SK-N-SH (cell line): ENCODE measurements around the gene SHISA5. TPM values are rescaled to one million over a fixed set of nuclear protein-coding genes. Genes with fewer than 3 reads are reported as not detected.
A peak's percentile ranks its signal among the peaks of the same experiment; 100 is the strongest.

Experiments
- CTCF ChIA-PET: fragments of 300-600, 350-600 bp; formaldehyde crosslinking; extraction: SDS; loops from one replicate; lab custom pipeline; 2021; lab: Yijun Ruan, JAX
- POLR2A ChIA-PET: fragments of 350-600 bp; sonication (Branson Sonifier 250); formaldehyde crosslinking; extraction: SDS; loops from one replicate; lab custom pipeline; 2020; ENCODE audit warnings: antibody characterized with exemption, inconsistent platforms; lab: Yijun Ruan, JAX
- DNase-seq: peaks from one replicate; pipeline ENCODE4 v3.0.0; 2012
- H2AFZ ChIP-seq: fragments of 200-600 bp; sonication (generic); 2 replicates; pipeline ENCODE4 v1.8.1; 2016; ENCODE audit warnings: antibody characterized with exemption, mild to moderate bottlenecking, low read depth
- H3F3A ChIP-seq: fragments of 200-600 bp; sonication (generic); replicated peaks from 2 replicates; pipeline ENCODE3; 2016; ENCODE audit warnings: antibody characterized with exemption, mild to moderate bottlenecking; ENCODE audit not compliant: insufficient read depth
- H3K27ac ChIP-seq, 2 experiments: fragments of 200-500 bp in 1 of 2; fragments of 200-600 bp in 1 of 2; sonication (Bioruptor generic) in 1 of 2; sonication (generic), shearing (Covaris generic) in 1 of 2; 2 replicates each; pipeline versions ENCODE4 v1.5.1 to v1.6.1; 2014 to 2016; ENCODE audit warnings: low read depth in 2 of 2, inconsistent platforms in 1 of 2, low read length in 1 of 2, mild to moderate bottlenecking in 1 of 2, mixed read lengths in 1 of 2
- H3K27me3 ChIP-seq: fragments of 200-600 bp; sonication (generic), shearing (Covaris generic); 2 replicates; pipeline ENCODE4 v1.6.1; 2016; ENCODE audit warnings: mixed run types; ENCODE audit not compliant: insufficient read depth
- H3K36me3 ChIP-seq, 2 experiments: fragments of 200-500 bp in 1 of 2; fragments of 200-600 bp in 1 of 2; sonication (Bioruptor generic) in 1 of 2; sonication (generic) in 1 of 2; replicated peaks in 1 of 2; 2 replicates each; pipeline versions ENCODE3 to v1.5.1; 2014 to 2016; ENCODE audit warnings: low read length in 1 of 2, mild to moderate bottlenecking in 1 of 2; ENCODE audit not compliant: insufficient read depth in 2 of 2, control insufficient read depth in 1 of 2
- H3K4me1 ChIP-seq, 2 experiments: fragments of 200-500 bp in 1 of 2; fragments of 200-600 bp in 1 of 2; sonication (Bioruptor generic) in 1 of 2; sonication (generic), shearing (Covaris generic) in 1 of 2; 2 replicates each; pipeline versions ENCODE4 v1.5.1 to v1.6.1; 2014 to 2016; ENCODE audit warnings: low read depth in 1 of 2, low read length in 1 of 2, mixed run types in 1 of 2; ENCODE audit not compliant: insufficient read depth in 2 of 2, control insufficient read depth in 1 of 2
- H3K4me2 ChIP-seq: fragments of 200-600 bp; sonication (generic), shearing (Covaris generic); 2 replicates; pipeline ENCODE4 v1.6.1; 2017; ENCODE audit warnings: mixed run types
- H3K4me3 ChIP-seq, 2 experiments: fragments of 200-500 bp in 1 of 2; fragments of 200-600 bp in 1 of 2; sonication (Bioruptor generic) in 1 of 2; sonication (generic), shearing (Covaris generic) in 1 of 2; 2 replicates each; pipeline versions ENCODE4 v1.5.1 to v1.8.1; 2014 to 2016; ENCODE audit warnings: low read depth in 2 of 2, inconsistent platforms in 1 of 2, low read length in 1 of 2, mild to moderate bottlenecking in 1 of 2, mixed read lengths in 1 of 2, moderate library complexity in 1 of 2
- H3K79me2 ChIP-seq: fragments of 200-600 bp; sonication (generic); 2 replicates; pipeline ENCODE4 v1.8.1; 2017; ENCODE audit warnings: mild to moderate bottlenecking; ENCODE audit not compliant: insufficient read depth
- H3K9ac ChIP-seq: fragments of 200-600 bp; sonication (generic); 2 replicates; pipeline ENCODE4 v1.6.1; 2017; ENCODE audit warnings: mixed run types
- H3K9me2 ChIP-seq: fragments of 200-600 bp; sonication (generic); 2 replicates; pipeline ENCODE4 v1.6.1; 2017; ENCODE audit warnings: mixed run types
- H3K9me3 ChIP-seq: fragments of 200-600 bp; sonication (generic); 2 replicates; pipeline ENCODE4 v1.6.1; 2017; ENCODE audit warnings: mixed run types, mild to moderate bottlenecking, moderate library complexity
- H4K20me1 ChIP-seq: fragments of 200-600 bp; sonication (generic); 2 replicates; pipeline ENCODE4 v1.6.1; 2017; ENCODE audit warnings: mild to moderate bottlenecking, mixed run types; ENCODE audit not compliant: insufficient read depth
- CHD2 ChIP-seq: fragments of 150-350 bp; IDR thresholded peaks from 2 replicates; pipeline ENCODE4 v1.6.1; 2018; ENCODE audit warnings: low read length; ENCODE audit not compliant: partially characterized antibody
- CTCF ChIP-seq: fragments of 200-600 bp; sonication (generic); IDR thresholded peaks from 2 replicates; pipeline ENCODE4 v1.6.1; 2017; ENCODE audit warnings: antibody characterized with exemption, mild to moderate bottlenecking, moderate library complexity
- FOXM1 ChIP-seq: IDR thresholded peaks from 2 replicates; pipeline ENCODE4 v1.4.0; 2012; ENCODE audit warnings: low read depth, mild to moderate bottlenecking
- IRF3 ChIP-seq: fragments of 150-350 bp; IDR thresholded peaks from 2 replicates; pipeline ENCODE4 v1.6.1; 2016; ENCODE audit warnings: mild to moderate bottlenecking, low read depth, low read length
- JUND ChIP-seq: IDR thresholded peaks from 2 replicates; pipeline ENCODE4 v1.4.0; 2012
- MEF2A ChIP-seq: IDR thresholded peaks from 2 replicates; pipeline ENCODE4 v1.4.0; 2012; ENCODE audit warnings: low read depth, borderline replicate concordance
- NRF1 ChIP-seq: IDR thresholded peaks from 2 replicates; pipeline ENCODE4 v1.6.1; 2012; ENCODE audit warnings: low read depth, mild to moderate bottlenecking, low read length
- RAD21 ChIP-seq: IDR thresholded peaks from 2 replicates; pipeline ENCODE4 v1.6.1; 2012; ENCODE audit warnings: mild to moderate bottlenecking, low read length
- RFX5 ChIP-seq: IDR thresholded peaks from 2 replicates; pipeline ENCODE4 v1.6.1; 2012; ENCODE audit warnings: mild to moderate bottlenecking, improper control_type of control experiment, low read length
- SMC3 ChIP-seq: IDR thresholded peaks from 2 replicates; pipeline ENCODE4 v1.6.1; 2012; ENCODE audit warnings: low read depth, low read length, improper control_type of control experiment
- TCF12 ChIP-seq: IDR thresholded peaks from 2 replicates; pipeline ENCODE4 v1.4.0; 2012
- WGBS: methylation state at CpG from one replicate; pipeline ENCODE4 v1.1.6; 2017; ENCODE audit warnings: low lambda C conversion rate; 5-methylcytosine and 5-hydroxymethylcytosine counted together
- polyA plus RNA-seq, 3 experiments: library from polyadenylated mRNA; depleted of rRNA; stranded (reverse); fragments of >200 nt; gene quantifications; 2 replicates each; pipeline ENCODE4 v1.2.3, GENCODE V29; 2012

The SHISA5 gene
- polyA plus RNA-seq, 1 of the 3 experiments (the other 2 are of a cell fraction) = 194 TPM

DNA sequence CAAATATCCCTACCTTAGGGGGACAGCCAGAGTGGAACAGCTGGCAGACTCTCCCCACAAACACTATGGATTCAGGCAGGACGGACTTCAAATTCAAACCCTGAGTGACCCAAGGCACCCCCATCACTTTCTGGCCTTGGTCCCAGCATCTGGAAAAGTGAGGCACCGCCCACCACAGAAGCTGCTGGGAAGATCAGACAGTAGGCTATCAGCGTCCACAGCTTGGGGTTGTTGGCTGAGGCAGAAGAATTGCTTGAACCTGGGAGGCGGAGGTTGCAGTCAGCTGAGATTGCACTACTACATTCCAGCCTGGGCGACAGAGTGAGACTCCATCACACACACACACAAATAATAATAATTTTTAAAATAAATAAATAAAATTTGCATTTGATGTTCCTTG lies 44.2 kb upstream of the SHISA5 start:
- no peak for TF ChIP-seq CHD2
- no peak for TF ChIP-seq MEF2A
- TF ChIP-seq SMC3 = no peak
- TF ChIP-seq RFX5 = no peak

GRCh38 chr3:48546203-48546829 lies 42.3 kb upstream of the SHISA5 start:
- Histone ChIP-seq H3K9me3 (no peaks in the 10 kb centered on the region), H3F3A (no peaks in the 10 kb centered on the region), H3K4me1 (peaks cover 0 to 16% of the 10 kb centered on the region in 2 experiments; a peak in 1 of 4 replicates), H3K9me2 (no peaks in the 10 kb centered on the region), H3K4me3 (no peak overlapping the region), H3K79me2 (no peaks in the 10 kb centered on the region), H3K4me2 (no peak overlapping the region), H3K27ac (no peak overlapping the region), H4K20me1 (no peaks in the 10 kb centered on the region), H3K9ac (no peak overlapping the region), H3K27me3 (no peaks in the 10 kb centered on the region), H3K36me3 (peaks cover 7 to 9% of the 10 kb centered on the region in 2 experiments), H2AFZ (no peak overlapping the region)
- POLR2A ChIA-PET = no interaction called here
- CTCF ChIA-PET = interaction anchor here (1.0 to 4.2 kb wide), 4 partner anchors 74 to 273 kb away, joined by 3 to 24 read pairs (median 3); no protein-coding TSS in a partner anchor
- WGBS = 93% methylated on average over 4 of the region's 4 CpGs
- DNase-seq = no peak
- no peak for TF ChIP-seq JUND
- TF ChIP-seq CHD2 = no peak
- no peak for TF ChIP-seq NRF1
- TF ChIP-seq TCF12 = no peak

More for the DNA sequence above, 44.2 kb upstream of the SHISA5 start:
- no peak overlapping the region for H3K4me3 ChIP-seq
- H3K4me2 ChIP-seq = no peak overlapping the region
- CTCF ChIA-PET = interaction anchor here (0.7 to 12.6 kb wide), 12 partner anchors 9 to 276 kb away, joined by 3 to 136 read pairs (median 8); partner anchors contain the start of genes ATRIP, CCDC51, SHISA5 and TMA7
- 68% methylated on average over 3 of the region's 5 CpGs for WGBS
- no peak for DNase-seq
- peaks cover 0 to 13% of the 10 kb centered on the region in 2 experiments; a peak in 1 of 4 replicates for H3K4me1 ChIP-seq
- no peak overlapping the region; a peak in 1 of 4 replicates for H3K27ac ChIP-seq
- no peaks in the 10 kb centered on the region for H3K9me3 ChIP-seq
- H4K20me1 ChIP-seq = no peaks in the 10 kb centered on the region
- H3K9ac ChIP-seq = no peak overlapping the region
- no peaks in the 10 kb centered on the region for H3K9me2 ChIP-seq
- H3F3A ChIP-seq = no peaks in the 10 kb centered on the region
- peaks cover 7 to 9% of the 10 kb centered on the region in 2 experiments for H3K36me3 ChIP-seq
- POLR2A ChIA-PET = interaction anchor here (0.9 kb wide), 1 partner anchor 9 kb away, joined by 3 read pairs; the partner anchor contains the start of gene PFKFB4
- H3K79me2 ChIP-seq = no peaks in the 10 kb centered on the region
- no peaks in the 10 kb centered on the region for H3K27me3 ChIP-seq
- H2AFZ ChIP-seq = 0 out of 2 replicates have a peak overlapping the region, but pooled peaks have one; percentile 28

DNA sequence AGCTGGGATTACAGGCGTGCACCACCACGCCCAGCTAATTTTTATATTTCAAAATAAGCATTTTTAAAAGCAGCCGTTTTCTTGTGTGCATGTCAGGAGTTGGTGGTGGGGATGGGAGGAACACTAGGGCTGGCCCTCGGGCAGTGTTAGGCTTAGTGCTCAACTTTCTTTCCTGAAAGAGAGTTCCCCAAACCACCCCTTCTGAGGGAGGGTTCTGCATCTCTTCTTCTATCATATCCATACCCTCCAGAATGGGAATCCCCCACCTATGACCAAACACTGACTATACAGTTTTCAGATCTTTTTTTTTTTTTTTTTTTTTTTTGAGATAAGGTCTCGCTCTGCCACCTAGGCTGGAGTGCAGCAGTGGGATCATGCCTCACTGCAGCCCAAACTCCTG lies 40.2 kb upstream of the SHISA5 start:
- WGBS = 92% methylated on average over 5 of the region's 5 CpGs
- Histone ChIP-seq H3K9ac (no peak overlapping the region), H3K9me2 (no peaks in the 10 kb centered on the region), H3F3A (no peaks in the 10 kb centered on the region), H3K4me3 (no peak overlapping the region), H3K4me2 (no peak overlapping the region), H4K20me1 (no peaks in the 10 kb centered on the region), H3K36me3 (peaks cover 7 to 9% of the 10 kb centered on the region in 2 experiments), H3K27ac (no peak overlapping the region), H3K4me1 (peaks cover 0 to 16% of the 10 kb centered on the region in 2 experiments; a peak in 1 of 4 replicates), H3K79me2 (no peaks in the 10 kb centered on the region), H2AFZ (no peak overlapping the region), H3K27me3 (no peaks in the 10 kb centered on the region), H3K9me3 (no peaks in the 10 kb centered on the region)
- ChIA-PET POLR2A (no interaction called here), CTCF (interaction anchor here (1.2 to 2.4 kb wide), 3 partner anchors 10 to 108 kb away, joined by 3 to 13 read pairs (median 5); no protein-coding TSS in a partner anchor)
- TF ChIP-seq IRF3 (no peak), CTCF (no peak), FOXM1 (no peak), MEF2A (no peak), RAD21 (no peak), JUND (no peak)
- no peak for DNase-seq
